A549 (cell line): ENCODE data around the gene ATP2A3. TPM values are rescaled to one million over a fixed set of nuclear protein-coding genes. Genes with fewer than 3 reads are reported as not detected.

Source experiments
- ATAC-seq, 2 experiments: fragments of 200-7000 bp in 1 of 2; fragments of >200 bp in 1 of 2; cut with Nextera tagmentation in 1 of 2; cut with Tn5 transposase in 1 of 2; 3 replicates each; pipeline versions ENCODE4 v1.8.0 to v1.9.1; 2018 to 2020; ENCODE audit warnings: mild to moderate bottlenecking in 1 of 2, moderate library complexity in 1 of 2
- CTCF ChIA-PET: fragments of 300-600 bp; sonication (Branson Sonifier 250); formaldehyde crosslinking; extraction: SDS; loops from one replicate; lab custom pipeline; 2021; ENCODE audit warnings: antibody characterized with exemption, inconsistent platforms; lab: Yijun Ruan, JAX
- POLR2A ChIA-PET: fragments of 350-600 bp; formaldehyde crosslinking; extraction: SDS; loops from one replicate; lab custom pipeline; 2021; ENCODE audit warnings: antibody characterized with exemption, inconsistent platforms; lab: Yijun Ruan, JAX
- DNase-seq, 2 experiments: peaks; one replicate each; pipeline versions ENCODE4 v3.0.0 to v3.0.0-alpha.2; 2011 to 2016; ENCODE audit warnings: low read depth in 1 of 2, low spot score in 1 of 2
- FAIRE-seq: peaks from 2 replicates; lab custom pipeline; 2011; peaks lifted over from hg19 to GRCh38; lab: Jason Lieb, UNC
- H3K27ac ChIP-seq, 2 experiments: fragments of >200 bp; sonication (Bioruptor Twin); formaldehyde crosslinking; 3 replicates each; pipeline ENCODE4 v1.5.1; 2016 to 2017
- H3K4me1 ChIP-seq: fragments of >200 bp; sonication (Bioruptor Twin); formaldehyde crosslinking; 3 replicates; pipeline ENCODE4 v1.6.1; 2016
- H3K4me2 ChIP-seq: fragments of >200 bp; sonication (Bioruptor Twin); formaldehyde crosslinking; 3 replicates; pipeline ENCODE4 v1.6.1; 2016
- H3K4me3 ChIP-seq: fragments of >200 bp; sonication (Bioruptor Twin); formaldehyde crosslinking; 3 replicates; pipeline ENCODE4 v1.5.1; 2016
- H3K9me3 ChIP-seq: fragments of >200 bp; sonication (Bioruptor Twin); formaldehyde crosslinking; 3 replicates; pipeline ENCODE4 v1.6.1; 2016
- CBX2 ChIP-seq: fragments of 200-600 bp; sonication (generic); IDR thresholded peaks from 2 replicates; pipeline ENCODE4 v1.6.1; 2016; ENCODE audit warnings: low read depth, mild to moderate bottlenecking, borderline replicate concordance
- CBX8 ChIP-seq: fragments of 200-600 bp; sonication (generic); IDR thresholded peaks from 2 replicates; pipeline ENCODE4 v1.6.1; 2016
- CEBPB ChIP-seq, 2 experiments: fragments of >200 bp in 1 of 2; sonication (Bioruptor Twin) in 1 of 2; formaldehyde crosslinking in 1 of 2; IDR thresholded peaks; 2 replicates each; pipeline ENCODE4 v1.6.1; 2012 to 2016
- CHD4 ChIP-seq: fragments of 200-600 bp; sonication (generic); IDR thresholded peaks from 2 replicates; pipeline ENCODE4 v1.6.1; 2016; ENCODE audit warnings: antibody characterized with exemption, mild to moderate bottlenecking, borderline replicate concordance
- EP300 ChIP-seq, 2 experiments: fragments of >200 bp; sonication (Bioruptor Twin); formaldehyde crosslinking; IDR thresholded peaks; 2 replicates in 1 of 2; 3 replicates in 1 of 2; pipeline ENCODE4 v1.6.1; 2016 to 2017
- FOSB ChIP-seq: fragments of 250-450 bp; sonication (Bioruptor Pico); IDR thresholded peaks from 2 replicates; pipeline ENCODE4 v1.5.0; 2020; ENCODE audit warnings: mild to moderate bottlenecking, moderate library complexity
- FOXS1 ChIP-seq: fragments of 250-450 bp; sonication (Bioruptor Pico); IDR thresholded peaks from 2 replicates; pipeline ENCODE4 v1.5.0; 2020; ENCODE audit warnings: mild to moderate bottlenecking, moderate library complexity
- GATA3 ChIP-seq: IDR thresholded peaks from 2 replicates; pipeline ENCODE4 v1.6.1; 2012; ENCODE audit warnings: borderline replicate concordance
- HDAC2 ChIP-seq: fragments of 200-600 bp; sonication (generic); IDR thresholded peaks from 2 replicates; pipeline ENCODE4 v1.6.1; 2016
- HEYL ChIP-seq: fragments of 250-450 bp; sonication (Bioruptor Pico); IDR thresholded peaks from 2 replicates; pipeline ENCODE4 v1.8.0; 2021; ENCODE audit warnings: mild to moderate bottlenecking, moderate library complexity
- MYC ChIP-seq: IDR thresholded peaks from 2 replicates; pipeline ENCODE4 v1.6.1; 2012; ENCODE audit warnings: mild to moderate bottlenecking, inconsistent platforms, low read length, improper control_type of control experiment, borderline replicate concordance
- NFE2L2 ChIP-seq: fragments of 150-350 bp; conservative IDR thresholded peaks from 2 replicates; pipeline ENCODE4 v1.6.1; 2014; ENCODE audit warnings: low read length
- NPAS2 ChIP-seq: fragments of 250-450 bp; sonication (Bioruptor Pico); IDR thresholded peaks from 2 replicates; pipeline ENCODE4 v1.8.0; 2022; ENCODE audit warnings: mild to moderate bottlenecking, moderate library complexity, borderline replicate concordance
- POLR2A ChIP-seq: IDR thresholded peaks from 2 replicates; pipeline ENCODE4 v1.6.1; 2012; ENCODE audit warnings: mild to moderate bottlenecking, low read length
- RCOR1 ChIP-seq: fragments of 150-350 bp; IDR thresholded peaks from 2 replicates; pipeline ENCODE4 v1.6.1; 2014; ENCODE audit warnings: antibody characterized with exemption, low read length, low read depth
- RFX5 ChIP-seq: fragments of 450-650 bp; IDR thresholded peaks from 2 replicates; pipeline ENCODE4 v1.7.1; 2014; ENCODE audit warnings: antibody characterized with exemption, mild to moderate bottlenecking, moderate library complexity
- RNF2 ChIP-seq: fragments of 200-600 bp; sonication (generic); IDR thresholded peaks from 2 replicates; pipeline ENCODE4 v1.6.1; 2016; ENCODE audit warnings: low read depth, mild to moderate bottlenecking, antibody characterized with exemption, moderate library complexity, borderline replicate concordance
- SREBF2 ChIP-seq: fragments of 450-650 bp; IDR thresholded peaks from 2 replicates; pipeline ENCODE4 v1.6.1; 2014; ENCODE audit warnings: mild to moderate bottlenecking, moderate library complexity
- ZSCAN20 ChIP-seq: fragments of 250-450 bp; sonication (Bioruptor Pico); IDR thresholded peaks from 2 replicates; pipeline ENCODE4 v1.8.0; 2022; ENCODE audit warnings: mild to moderate bottlenecking, moderate library complexity
- WGBS: methylation state at CpG from one replicate; pipeline ENCODE4 v1.1.6; 2017; ENCODE audit errors: missing lambda C conversion rate; 5-methylcytosine and 5-hydroxymethylcytosine counted together
- polyA plus RNA-seq, 4 experiments: library from polyadenylated mRNA; depleted of rRNA in 3 of 4; stranded (reverse); fragments of >200 nt; fragmentation: RNase III in 1 of 4; extraction: RNeasy Plus Mini Kit Qiagen cat#74134 plus additional on column Dnase treatment in 1 of 4; gene quantifications; 2 replicates in 3 of 4; 3 replicates in 1 of 4; pipeline ENCODE4 v1.2.3, GENCODE V29; 2011 to 2017
- TF ChIP-seq, protein P1 (sequence below): IDR thresholded peaks from 2 replicates; pipeline ENCODE4 v1.6.1; 2012
- TF ChIP-seq, protein P2 (sequence below): fragments of 250-450 bp; sonication (Bioruptor Pico); IDR thresholded peaks from 2 replicates; pipeline ENCODE4 v1.5.0; 2021; ENCODE audit warnings: mild to moderate bottlenecking, moderate library complexity, borderline replicate concordance
- TF ChIP-seq, protein P3 (sequence below): fragments of 250-450 bp; sonication (Bioruptor Pico); IDR thresholded peaks from 2 replicates; pipeline ENCODE4 v1.5.0; 2020; ENCODE audit warnings: low read depth, mild to moderate bottlenecking, moderate library complexity
- TF ChIP-seq, protein P4 (sequence below): IDR thresholded peaks from 2 replicates; pipeline ENCODE4 v1.6.1; 2012
- TF ChIP-seq, protein P5 (sequence below): IDR thresholded peaks from 2 replicates; pipeline ENCODE4 v1.6.1; 2012; ENCODE audit warnings: low read depth, borderline replicate concordance

ATP2A3 gene
- polyA plus RNA-seq, 2 of the 4 experiments (the other 2 are of a cell fraction): 3.1 to 5.5 TPM

DNA sequence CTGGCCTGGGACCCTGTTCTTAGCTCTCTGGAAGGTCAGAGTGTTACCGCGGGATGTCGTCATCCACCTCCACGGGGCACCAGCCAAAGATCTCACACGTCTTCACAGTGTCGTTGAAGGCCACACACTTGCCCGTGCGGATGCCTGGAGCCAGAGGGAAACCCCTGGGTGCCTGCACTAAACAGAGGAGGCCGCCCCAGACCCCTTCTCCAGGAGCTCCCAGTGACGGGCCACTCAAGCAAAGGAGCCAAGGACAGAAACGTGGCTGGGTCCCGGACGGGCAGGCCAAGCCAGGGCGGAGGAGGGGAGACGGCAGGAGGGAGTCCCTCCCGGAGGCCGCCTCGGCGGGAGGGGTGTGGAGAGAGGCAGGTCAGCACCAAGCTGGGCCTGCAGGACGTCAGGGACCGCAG, 60.4 kb downstream of the ATP2A3 start:
- ChIA-PET POLR2A (no interaction called here), CTCF (interaction anchor here (0.6 to 16.6 kb wide), 9 partner anchors 9 to 171 kb away, joined by 3 to 256 read pairs (median 6); partner anchors contain the start of genes NCBP3 and P2RX1)
- ATAC-seq (peak in 1 of 2 experiments; percentile 12; a peak in 1 of 6 replicates), FAIRE-seq (no peak), DNase-seq (no peak)
- Histone ChIP-seq H3K27ac (0 out of 6 replicates have a peak overlapping the region, but pooled peaks of 1 of the 2 experiments have one; percentile 12), H3K9me3 (no peaks in the 10 kb centered on the region), H3K4me2 (no peak overlapping the region), H3K4me3 (no peak overlapping the region), H3K4me1 (peaks cover 7% of the 10 kb centered on the region; the same call in 2 of the 3 replicates)
- TF ChIP-seq SREBF2 (no peak), NFE2L2 (no peak), POLR2A (no peak), RFX5 (no peak), MYC (no peak), CEBPB (IDR thresholded peaks at IDR 0.05) (no peak), HEYL (CRISPR knock-in tag) (no peak), HDAC2 (no peak), CHD4 (no peak), ZSCAN20 (no peak), FOSB (CRISPR knock-in tag) (no peak)
- TF ChIP-seq, protein P1, sequence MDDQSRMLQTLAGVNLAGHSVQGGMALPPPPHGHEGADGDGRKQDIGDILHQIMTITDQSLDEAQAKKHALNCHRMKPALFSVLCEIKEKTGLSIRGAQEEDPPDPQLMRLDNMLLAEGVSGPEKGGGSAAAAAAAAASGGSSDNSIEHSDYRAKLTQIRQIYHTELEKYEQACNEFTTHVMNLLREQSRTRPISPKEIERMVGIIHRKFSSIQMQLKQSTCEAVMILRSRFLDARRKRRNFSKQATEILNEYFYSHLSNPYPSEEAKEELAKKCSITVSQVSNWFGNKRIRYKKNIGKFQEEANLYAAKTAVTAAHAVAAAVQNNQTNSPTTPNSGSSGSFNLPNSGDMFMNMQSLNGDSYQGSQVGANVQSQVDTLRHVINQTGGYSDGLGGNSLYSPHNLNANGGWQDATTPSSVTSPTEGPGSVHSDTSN: no peak
- TF ChIP-seq, protein P2, sequence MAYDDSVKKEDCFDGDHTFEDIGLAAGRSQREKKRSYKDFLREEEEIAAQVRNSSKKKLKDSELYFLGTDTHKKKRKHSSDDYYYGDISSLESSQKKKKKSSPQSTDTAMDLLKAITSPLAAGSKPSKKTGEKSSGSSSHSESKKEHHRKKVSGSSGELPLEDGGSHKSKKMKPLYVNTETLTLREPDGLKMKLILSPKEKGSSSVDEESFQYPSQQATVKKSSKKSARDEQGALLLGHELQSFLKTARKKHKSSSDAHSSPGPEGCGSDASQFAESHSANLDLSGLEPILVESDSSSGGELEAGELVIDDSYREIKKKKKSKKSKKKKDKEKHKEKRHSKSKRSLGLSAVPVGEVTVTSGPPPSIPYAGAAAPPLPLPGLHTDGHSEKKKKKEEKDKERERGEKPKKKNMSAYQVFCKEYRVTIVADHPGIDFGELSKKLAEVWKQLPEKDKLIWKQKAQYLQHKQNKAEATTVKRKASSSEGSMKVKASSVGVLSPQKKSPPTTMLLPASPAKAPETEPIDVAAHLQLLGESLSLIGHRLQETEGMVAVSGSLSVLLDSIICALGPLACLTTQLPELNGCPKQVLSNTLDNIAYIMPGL (CRISPR knock-in tag): no peak
- TF ChIP-seq, protein P3, sequence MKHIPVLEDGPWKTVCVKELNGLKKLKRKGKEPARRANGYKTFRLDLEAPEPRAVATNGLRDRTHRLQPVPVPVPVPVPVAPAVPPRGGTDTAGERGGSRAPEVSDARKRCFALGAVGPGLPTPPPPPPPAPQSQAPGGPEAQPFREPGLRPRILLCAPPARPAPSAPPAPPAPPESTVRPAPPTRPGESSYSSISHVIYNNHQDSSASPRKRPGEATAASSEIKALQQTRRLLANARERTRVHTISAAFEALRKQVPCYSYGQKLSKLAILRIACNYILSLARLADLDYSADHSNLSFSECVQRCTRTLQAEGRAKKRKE: no peak
- 78% methylated on average over 21 of the region's 21 CpGs for WGBS

DNA sequence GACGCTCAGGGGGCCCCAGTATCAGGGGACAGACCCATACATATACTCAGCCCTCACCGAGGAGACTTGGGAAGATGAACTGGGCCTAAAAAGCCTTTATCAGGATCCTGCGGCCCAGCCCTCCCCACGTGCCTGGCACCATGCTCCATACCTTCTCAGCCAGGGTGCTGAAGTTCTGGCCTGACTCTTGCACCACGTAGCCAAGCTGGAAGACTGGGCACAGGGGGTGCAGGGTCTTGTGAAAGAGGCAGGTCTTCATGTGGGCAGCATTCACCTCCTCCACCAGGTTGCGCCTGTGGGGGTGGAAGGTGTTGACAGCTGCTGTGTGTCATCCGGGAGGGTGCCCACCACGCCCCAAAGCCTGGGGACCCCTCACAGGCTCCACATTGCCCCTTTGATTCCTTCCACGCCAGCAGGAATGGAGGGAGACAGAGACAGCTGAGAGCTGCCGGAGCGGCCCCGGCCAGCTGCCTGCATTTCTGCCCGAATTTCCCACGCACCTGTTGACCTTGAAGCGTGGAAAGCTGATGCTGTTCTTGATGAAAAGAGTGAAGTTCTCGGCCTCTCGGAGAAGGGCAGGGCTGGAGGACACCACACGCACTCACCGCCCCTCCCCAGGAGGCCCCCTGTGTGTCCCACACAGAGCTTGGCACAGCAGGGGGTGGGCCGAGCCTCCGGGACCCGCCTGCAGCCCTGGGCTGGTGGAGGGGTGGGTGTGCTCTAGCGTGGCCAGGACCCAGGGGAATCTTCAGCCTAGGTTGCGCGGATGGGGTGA, 61.0 kb downstream of the ATP2A3 start:
- DNase-seq: no peak
- no peak for ATAC-seq
- H3K9me3 ChIP-seq: no peaks in the 10 kb centered on the region
- CTCF ChIA-PET: interaction anchor here (0.6 to 16.6 kb wide), 9 partner anchors 9 to 168 kb away, joined by 3 to 256 read pairs (median 4); partner anchors contain the start of genes NCBP3 and P2RX1
- whole genome bisulfite sequencing: 73% methylated on average over 21 of the region's 25 CpGs
- POLR2A ChIA-PET: no interaction called here
- TF ChIP-seq CBX8 (no peak), NPAS2 (no peak), FOSB (CRISPR knock-in tag) (no peak), CBX2 (no peak), GATA3 (no peak), EP300 (IDR thresholded peaks at IDR 0.05) (no peak), RCOR1 (no peak), HDAC2 (no peak), CEBPB (IDR thresholded peaks at IDR 0.05) (no peak), RNF2 (no peak), FOXS1 (CRISPR knock-in tag) (no peak)
- TF ChIP-seq, protein P4, sequence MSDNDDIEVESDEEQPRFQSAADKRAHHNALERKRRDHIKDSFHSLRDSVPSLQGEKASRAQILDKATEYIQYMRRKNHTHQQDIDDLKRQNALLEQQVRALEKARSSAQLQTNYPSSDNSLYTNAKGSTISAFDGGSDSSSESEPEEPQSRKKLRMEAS: no peak
- TF ChIP-seq, protein P5, sequence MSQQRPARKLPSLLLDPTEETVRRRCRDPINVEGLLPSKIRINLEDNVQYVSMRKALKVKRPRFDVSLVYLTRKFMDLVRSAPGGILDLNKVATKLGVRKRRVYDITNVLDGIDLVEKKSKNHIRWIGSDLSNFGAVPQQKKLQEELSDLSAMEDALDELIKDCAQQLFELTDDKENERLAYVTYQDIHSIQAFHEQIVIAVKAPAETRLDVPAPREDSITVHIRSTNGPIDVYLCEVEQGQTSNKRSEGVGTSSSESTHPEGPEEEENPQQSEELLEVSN: no peak
- TF ChIP-seq, protein P1: no peak
- TF ChIP-seq, all 56 proteins: peak for 0
- H3K27ac ChIP-seq: no peak overlapping the region
- H3K4me1 ChIP-seq: peaks cover 7% of the 10 kb centered on the region; the same call in 2 of the 3 replicates
- no peak overlapping the region for H3K4me3 ChIP-seq
- no peak overlapping the region for H3K4me2 ChIP-seq
- no peak for FAIRE-seq
